ENCODE data around the gene CST9.

DNA sequence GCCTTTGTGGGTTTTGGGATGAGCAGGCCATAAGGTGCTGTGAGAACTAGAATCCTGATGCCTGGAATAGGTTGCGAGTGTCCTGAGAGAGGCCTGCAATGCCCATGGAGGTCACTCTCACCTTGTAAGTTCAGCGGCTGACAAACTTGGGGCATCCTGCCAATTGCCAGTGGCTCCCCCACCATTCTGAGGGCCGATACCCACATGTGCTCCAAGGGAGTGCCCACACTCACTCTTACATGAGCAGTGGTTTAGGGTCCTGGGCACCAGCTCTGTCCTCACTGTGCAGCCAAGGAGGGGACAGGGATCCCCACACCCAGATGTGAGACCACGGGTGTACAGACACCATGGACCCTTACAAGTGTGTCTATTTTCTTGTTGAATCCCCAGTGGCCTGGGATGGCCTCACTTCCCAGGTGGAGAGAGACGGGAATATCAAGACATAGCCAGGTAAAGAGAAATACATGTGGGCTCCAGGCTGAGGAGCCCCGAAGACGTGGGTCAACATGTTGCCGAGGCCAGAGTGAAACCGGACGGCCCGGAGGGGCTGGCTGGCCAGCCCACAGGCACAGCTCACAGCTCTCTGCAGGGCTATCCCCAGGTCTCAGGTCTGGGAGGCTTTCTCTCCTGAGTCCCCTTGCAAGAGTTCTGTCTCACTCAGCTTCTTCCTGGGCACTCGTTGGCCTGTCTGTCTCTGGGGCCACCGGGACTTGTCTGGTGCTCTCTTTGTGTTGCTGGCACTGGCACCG is 2.0 kb upstream of the CST9 start:
- TF ChIP-seq CTCF (IDR thresholded peaks at IDR 0.05; ENCODE audit: low read length): no peak
- no peak for TF ChIP-seq EZH2 (IDR thresholded peaks at IDR 0.05; ENCODE audit: borderline replicate concordance, low read length)

All from OCI-LY1 (cell line).